Vagina (tissue), 2 donors: ENCODE data around the gene CEACAM5. TPM values are rescaled to one million over a fixed set of nuclear protein-coding genes. Genes with fewer than 3 reads are reported as not detected.

Experiments used
- DNase-seq, 2 donors: peaks; one replicate each; pipeline ENCODE4 v3.0.0-alpha.2; 2017; ENCODE audit errors: extremely low spot score in 2 of 2
- H3K27ac ChIP-seq: fragments of 200-600 bp; sonication (generic); one replicate; pipeline ENCODE4 v1.5.1; 2019
- H3K27me3 ChIP-seq: fragments of 200-600 bp; sonication (generic); one replicate; pipeline ENCODE4 v1.5.1; 2019
- H3K36me3 ChIP-seq, 2 donors: fragments of 200-600 bp; sonication (generic); one replicate each; pipeline ENCODE4 v1.5.1; 2017 to 2019
- H3K4me1 ChIP-seq: fragments of 200-600 bp; sonication (generic); one replicate; pipeline ENCODE4 v1.5.1; 2019
- H3K4me3 ChIP-seq, 2 donors: fragments of 200-600 bp; sonication (generic); 1 replicate in 1 of 2; 2 replicates in 1 of 2; pipeline ENCODE4 v1.5.1; 2016 to 2019
- H3K9me3 ChIP-seq: fragments of 200-600 bp; sonication (generic); one replicate; pipeline ENCODE4 v1.5.1; 2019
- POLR2A ChIP-seq, 2 donors: fragments of 450-650 bp; IDR thresholded peaks; one replicate each; pipeline ENCODE4 v1.6.1; 2017; ENCODE audit warnings: antibody characterized with exemption in 2 of 2, mild to moderate bottlenecking in 2 of 2, moderate library complexity in 2 of 2
- POLR2AphosphoS5 ChIP-seq, 2 donors: sonication (generic); formaldehyde crosslinking; IDR thresholded peaks; one replicate each; pipeline ENCODE4 v1.9.0; 2017; ENCODE audit warnings: antibody characterized with exemption in 2 of 2, mild to moderate bottlenecking in 2 of 2, low read depth in 1 of 2; ENCODE audit not compliant: insufficient read depth in 1 of 2
- intact Hi-C: fragments of 100-400 bp; cut with DNase I; formaldehyde crosslinking; loops from one replicate; pipeline ENCODE4 v1.15.1; 2023
- total RNA-seq: library from RNA; depleted of rRNA; stranded (reverse); fragments of >200 nt; gene quantifications from one replicate; pipeline ENCODE4 v1.2.3, GENCODE V29; 2016
- TF ChIP-seq, protein P1 (sequence below), 3 experiments: fragments of 450-650 bp in 2 of 3; fragments of 200-600 bp in 1 of 3; sonication (generic) in 1 of 3; IDR thresholded peaks; one replicate each; pipeline ENCODE4 v1.5.1; 2017 to 2019; ENCODE audit warnings: antibody characterized with exemption in 3 of 3, mild to moderate bottlenecking in 2 of 3, moderate library complexity in 2 of 3

The CEACAM5 gene
- total RNA-seq, 1 donor from 2014 or later = 52.1 TPM

DNA sequence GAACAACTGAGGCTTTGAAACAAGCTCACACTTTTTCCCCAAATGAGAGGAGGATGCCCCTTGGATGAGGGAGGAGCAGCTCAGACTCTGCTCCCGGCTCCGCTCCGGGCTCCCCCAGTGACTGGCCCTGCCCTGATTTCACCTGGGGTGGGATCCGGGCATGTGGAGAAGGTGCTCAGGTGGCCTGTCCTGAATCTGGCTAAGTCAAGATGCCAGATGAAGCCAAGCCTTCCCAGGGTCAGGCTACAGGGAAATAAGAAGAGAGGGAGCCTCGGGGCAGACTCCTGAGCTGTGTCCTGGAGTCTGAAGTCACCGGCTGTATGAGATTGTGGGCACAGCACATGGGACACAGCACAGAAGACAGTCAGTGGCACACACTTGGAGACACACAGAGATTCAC, 10.3 kb downstream of the CEACAM5 start:
- no peak for DNase-seq
- TF ChIP-seq POLR2AphosphoS5 (IDR thresholded peaks at IDR 0.05; ENCODE audit: insufficient read depth in 1 of 2, low read depth in 1 of 2) (no peak), POLR2A (IDR thresholded peaks at IDR 0.05) (no peak)
- TF ChIP-seq, protein P1, sequence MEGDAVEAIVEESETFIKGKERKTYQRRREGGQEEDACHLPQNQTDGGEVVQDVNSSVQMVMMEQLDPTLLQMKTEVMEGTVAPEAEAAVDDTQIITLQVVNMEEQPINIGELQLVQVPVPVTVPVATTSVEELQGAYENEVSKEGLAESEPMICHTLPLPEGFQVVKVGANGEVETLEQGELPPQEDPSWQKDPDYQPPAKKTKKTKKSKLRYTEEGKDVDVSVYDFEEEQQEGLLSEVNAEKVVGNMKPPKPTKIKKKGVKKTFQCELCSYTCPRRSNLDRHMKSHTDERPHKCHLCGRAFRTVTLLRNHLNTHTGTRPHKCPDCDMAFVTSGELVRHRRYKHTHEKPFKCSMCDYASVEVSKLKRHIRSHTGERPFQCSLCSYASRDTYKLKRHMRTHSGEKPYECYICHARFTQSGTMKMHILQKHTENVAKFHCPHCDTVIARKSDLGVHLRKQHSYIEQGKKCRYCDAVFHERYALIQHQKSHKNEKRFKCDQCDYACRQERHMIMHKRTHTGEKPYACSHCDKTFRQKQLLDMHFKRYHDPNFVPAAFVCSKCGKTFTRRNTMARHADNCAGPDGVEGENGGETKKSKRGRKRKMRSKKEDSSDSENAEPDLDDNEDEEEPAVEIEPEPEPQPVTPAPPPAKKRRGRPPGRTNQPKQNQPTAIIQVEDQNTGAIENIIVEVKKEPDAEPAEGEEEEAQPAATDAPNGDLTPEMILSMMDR (IDR thresholded peaks at IDR 0.05) = no peak
- no peaks in the 10 kb centered on the region for H3K27me3 ChIP-seq
- H3K4me3 ChIP-seq = no peak overlapping the region
- no peaks in the 10 kb centered on the region for H3K36me3 ChIP-seq
- no peaks in the 10 kb centered on the region for H3K9me3 ChIP-seq
- H3K27ac ChIP-seq = no peak overlapping the region
- intact Hi-C loops = no loop called here
- no peaks in the 10 kb centered on the region for H3K4me1 ChIP-seq

DNA sequence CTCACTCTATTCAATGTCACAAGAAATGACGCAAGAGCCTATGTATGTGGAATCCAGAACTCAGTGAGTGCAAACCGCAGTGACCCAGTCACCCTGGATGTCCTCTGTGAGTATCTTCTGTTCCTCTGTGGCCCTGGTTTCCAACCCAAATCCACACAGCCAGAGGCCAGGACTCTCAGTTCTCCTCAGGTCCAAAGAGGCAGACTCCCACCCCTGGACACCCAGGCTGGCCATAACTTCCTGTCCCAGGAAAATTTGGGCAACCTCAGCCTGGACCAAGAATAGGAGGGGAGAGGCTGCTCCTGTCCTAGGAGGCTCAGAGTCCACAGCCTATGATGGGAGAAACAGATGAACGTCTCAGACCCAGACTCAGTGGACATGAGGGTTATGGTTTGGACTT, 11.7 kb downstream of the CEACAM5 start:
- no peaks in the 10 kb centered on the region for H3K27me3 ChIP-seq
- no peak for DNase-seq

DNA sequence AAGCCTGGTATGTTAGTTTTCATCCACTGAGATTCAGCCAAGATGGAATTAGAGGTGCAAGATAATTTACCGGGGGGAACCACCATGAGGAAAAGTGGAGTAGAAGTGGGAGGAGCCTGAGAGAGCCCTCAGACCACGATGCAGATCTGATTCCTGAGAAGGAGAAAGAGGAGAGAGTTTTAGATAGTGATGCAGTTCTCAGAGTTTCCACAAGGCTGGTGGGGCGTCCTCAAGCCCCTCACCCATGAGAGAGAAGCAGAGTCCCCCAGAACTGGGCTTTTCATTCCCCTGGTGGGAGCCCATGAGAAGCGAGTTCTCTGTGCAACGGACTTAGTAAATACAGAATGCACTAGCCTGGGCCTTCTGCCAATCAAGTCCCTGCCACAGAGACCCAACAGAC, 18.1 kb downstream of the CEACAM5 start:
- no peak overlapping the region for H3K27ac ChIP-seq
- H3K4me1 ChIP-seq = no peaks in the 10 kb centered on the region

More for the DNA sequence above, 11.7 kb downstream of the CEACAM5 start:
- intact Hi-C loops = no loop called here
- Histone ChIP-seq H3K27ac (no peak overlapping the region), H3K4me1 (no peaks in the 10 kb centered on the region), H3K36me3 (no peaks in the 10 kb centered on the region), H3K9me3 (no peaks in the 10 kb centered on the region), H3K4me3 (no peak overlapping the region)
- TF ChIP-seq, protein P1 (IDR thresholded peaks at IDR 0.05) = no peak
- TF ChIP-seq POLR2A (IDR thresholded peaks at IDR 0.05) = no peak
- TF ChIP-seq POLR2AphosphoS5 (IDR thresholded peaks at IDR 0.05; ENCODE audit: insufficient read depth in 1 of 2, low read depth in 1 of 2) = no peak

DNA sequence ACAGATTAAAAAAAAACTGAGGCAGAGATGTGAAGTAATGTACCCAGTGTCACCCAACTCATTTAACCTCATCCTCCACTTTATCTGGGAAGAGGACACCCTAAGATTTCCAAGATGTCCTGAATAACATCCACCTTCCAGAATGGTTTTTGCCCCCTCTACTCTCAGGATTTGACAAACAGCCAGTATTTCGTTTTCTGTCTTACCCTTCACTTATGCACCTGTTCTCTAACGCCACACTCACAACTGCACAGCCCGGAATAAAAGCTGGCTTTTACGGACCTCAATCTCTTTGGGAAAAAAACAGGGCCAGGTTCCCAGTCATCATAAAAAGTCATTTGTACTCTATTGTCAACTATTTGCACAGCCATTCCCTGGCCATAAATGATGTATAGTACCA, 25.7 kb downstream of the CEACAM5 start:
- intact Hi-C loops = no loop called here
- no peaks in the 10 kb centered on the region for H3K9me3 ChIP-seq
- H3K4me3 ChIP-seq = no peak overlapping the region
- H3K27me3 ChIP-seq = no peaks in the 10 kb centered on the region
- TF ChIP-seq, protein P1 (IDR thresholded peaks at IDR 0.05) = no peak
- no peak for TF ChIP-seq POLR2AphosphoS5 (IDR thresholded peaks at IDR 0.05; ENCODE audit: insufficient read depth in 1 of 2, low read depth in 1 of 2)
- no peak for TF ChIP-seq POLR2A (IDR thresholded peaks at IDR 0.05)
- no peaks in the 10 kb centered on the region for H3K36me3 ChIP-seq
- H3K4me1 ChIP-seq = no peaks in the 10 kb centered on the region
- H3K27ac ChIP-seq = no peak overlapping the region
- no peak for DNase-seq

More for the DNA sequence above, 18.1 kb downstream of the CEACAM5 start:
- Histone ChIP-seq H3K36me3 (no peaks in the 10 kb centered on the region), H3K27me3 (no peaks in the 10 kb centered on the region), H3K4me3 (no peak overlapping the region), H3K9me3 (no peaks in the 10 kb centered on the region)
- DNase-seq = no peak
- intact Hi-C loops = no loop called here
- TF ChIP-seq, protein P1 (IDR thresholded peaks at IDR 0.05) = no peak
- TF ChIP-seq POLR2AphosphoS5 (IDR thresholded peaks at IDR 0.05; ENCODE audit: insufficient read depth in 1 of 2, low read depth in 1 of 2) (no peak), POLR2A (IDR thresholded peaks at IDR 0.05) (no peak)

DNA sequence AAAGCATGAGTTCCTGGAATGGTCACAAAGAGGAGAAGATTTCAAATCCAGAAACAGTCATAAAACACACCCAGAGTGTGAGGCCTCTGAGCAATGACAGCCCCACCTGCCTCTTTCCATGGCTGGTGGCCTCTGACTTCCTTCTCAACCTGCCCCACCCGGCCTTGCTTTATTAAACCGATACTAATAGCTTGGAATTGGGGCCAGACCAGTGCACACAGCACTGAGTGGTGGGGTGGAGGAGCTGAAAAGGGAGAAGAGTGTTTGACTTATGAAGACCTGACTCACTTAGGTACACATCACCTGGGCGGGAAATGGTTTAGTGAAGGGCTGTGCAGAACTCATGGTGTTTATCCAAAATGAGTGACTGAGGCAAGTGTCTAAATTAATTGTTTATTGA, 26.2 kb downstream of the CEACAM5 start:
- no peaks in the 10 kb centered on the region for H3K27me3 ChIP-seq
- intact Hi-C loops = no loop called here
- no peak for TF ChIP-seq POLR2A (IDR thresholded peaks at IDR 0.05)
- TF ChIP-seq, protein P1 (IDR thresholded peaks at IDR 0.05) = no peak
- no peak for TF ChIP-seq POLR2AphosphoS5 (IDR thresholded peaks at IDR 0.05; ENCODE audit: insufficient read depth in 1 of 2, low read depth in 1 of 2)
- no peak overlapping the region for H3K27ac ChIP-seq
- H3K4me1 ChIP-seq = no peaks in the 10 kb centered on the region
- no peak for DNase-seq
- no peak overlapping the region for H3K4me3 ChIP-seq
- H3K36me3 ChIP-seq = no peaks in the 10 kb centered on the region
- no peaks in the 10 kb centered on the region for H3K9me3 ChIP-seq
